Tibial nerve (tissue), 4 donors: ENCODE measurements around the gene DLX3. TPM values are rescaled to one million over a fixed set of nuclear protein-coding genes. Genes with fewer than 3 reads are reported as not detected.

Experiments
- DNase-seq, 2 donors: peaks; one replicate each; pipeline ENCODE4 v3.0.0-alpha.2; 2019; ENCODE audit warnings: low spot score in 2 of 2
- H3K27ac ChIP-seq, 4 donors: fragments of 200-600 bp; sonication (generic) in 3 of 4; one replicate each; pipeline ENCODE4 v1.5.1; 2017 to 2019; ENCODE audit warnings: mild to moderate bottlenecking in 1 of 4
- H3K27me3 ChIP-seq, 2 donors: fragments of 200-600 bp; sonication (generic) in 1 of 2; one replicate each; pipeline versions ENCODE4 v1.5.1 to v1.6.0; 2017 to 2019
- H3K36me3 ChIP-seq, 3 donors: fragments of 200-600 bp; sonication (generic); one replicate each; pipeline ENCODE4 v1.5.1; 2018 to 2019
- H3K4me1 ChIP-seq, 4 donors: fragments of 200-600 bp; sonication (generic) in 3 of 4; one replicate each; pipeline ENCODE4 v1.5.1; 2017 to 2019
- H3K4me3 ChIP-seq, 4 donors: fragments of 200-600 bp; sonication (generic) in 3 of 4; one replicate each; pipeline ENCODE4 v1.5.1; 2017 to 2019; ENCODE audit warnings: mild to moderate bottlenecking in 1 of 4, moderate library complexity in 1 of 4
- H3K9me3 ChIP-seq, 4 donors: fragments of 200-600 bp; sonication (generic) in 3 of 4; one replicate each; pipeline ENCODE4 v1.5.1; 2017 to 2019
- EP300 ChIP-seq, 2 donors: sonication (generic); formaldehyde crosslinking; IDR thresholded peaks; one replicate each; pipeline ENCODE4 v1.6.1; 2017; ENCODE audit warnings: antibody characterized with exemption in 2 of 2, mild to moderate bottlenecking in 1 of 2
- POLR2A ChIP-seq, 2 donors: fragments of 450-650 bp; IDR thresholded peaks; one replicate each; pipeline ENCODE4 v1.6.1; 2017; ENCODE audit warnings: antibody characterized with exemption in 2 of 2, mild to moderate bottlenecking in 2 of 2, moderate library complexity in 2 of 2
- whole genome bisulfite sequencing, 2 donors: methylation state at CpG; one replicate each; pipeline ENCODE4 v1.1.5; 2018; 5-methylcytosine and 5-hydroxymethylcytosine counted together
- total RNA-seq, 4 donors: library from RNA; depleted of rRNA; stranded (reverse); fragments of >200 nt; gene quantifications; one replicate each; pipeline ENCODE4 v1.1.0, GENCODE V29; 2016
- TF ChIP-seq, protein P1 (sequence below), 5 experiments: fragments of 200-600 bp in 3 of 5; fragments of 450-650 bp in 2 of 5; sonication (generic) in 3 of 5; IDR thresholded peaks; one replicate each; pipeline ENCODE4 v1.5.1; 2016 to 2019; ENCODE audit warnings: antibody characterized with exemption in 5 of 5, mild to moderate bottlenecking in 3 of 5, moderate library complexity in 2 of 5

DLX3 gene
- total RNA-seq, 4 donors from 2014 or later: 0.30 TPM; not detected in 3

DNA sequence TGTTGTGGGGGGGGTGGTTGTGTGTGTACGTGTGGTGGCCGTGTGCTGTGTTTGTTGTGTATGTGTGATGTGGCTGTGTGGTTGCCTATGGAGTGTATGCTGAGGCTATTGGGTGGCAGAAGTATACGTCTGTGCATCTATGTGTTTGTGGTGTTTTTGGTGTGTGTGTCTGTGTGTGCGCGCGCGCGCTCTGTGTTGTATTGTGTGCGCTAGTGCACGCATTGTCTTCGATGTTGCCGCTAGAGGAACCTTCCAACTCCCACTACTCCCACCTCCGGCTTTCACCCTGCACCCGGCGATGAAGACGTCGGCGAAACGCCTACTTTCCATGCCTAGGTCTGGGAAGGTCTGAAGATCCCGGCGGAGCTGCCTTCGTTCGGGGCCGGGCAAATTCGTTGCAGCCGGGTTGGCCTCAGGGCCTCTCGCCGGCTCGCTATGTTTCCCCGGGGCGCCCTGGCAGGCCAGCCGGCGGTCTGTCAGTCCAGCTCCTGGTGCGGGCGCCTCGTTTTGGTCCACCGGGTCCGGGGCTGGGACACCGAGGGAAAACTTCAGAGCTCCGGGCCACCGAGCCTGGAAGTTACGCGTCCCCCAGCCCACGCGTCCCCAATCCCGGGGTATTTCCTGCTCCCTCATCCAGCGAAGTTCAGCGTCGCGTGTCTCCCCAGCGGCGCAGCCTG lies 31.3 kb downstream of the DLX3 start:
- TF ChIP-seq EP300 (IDR thresholded peaks at IDR 0.05): peak in 1 of 2 donors; percentile 53
- TF ChIP-seq, protein P1, sequence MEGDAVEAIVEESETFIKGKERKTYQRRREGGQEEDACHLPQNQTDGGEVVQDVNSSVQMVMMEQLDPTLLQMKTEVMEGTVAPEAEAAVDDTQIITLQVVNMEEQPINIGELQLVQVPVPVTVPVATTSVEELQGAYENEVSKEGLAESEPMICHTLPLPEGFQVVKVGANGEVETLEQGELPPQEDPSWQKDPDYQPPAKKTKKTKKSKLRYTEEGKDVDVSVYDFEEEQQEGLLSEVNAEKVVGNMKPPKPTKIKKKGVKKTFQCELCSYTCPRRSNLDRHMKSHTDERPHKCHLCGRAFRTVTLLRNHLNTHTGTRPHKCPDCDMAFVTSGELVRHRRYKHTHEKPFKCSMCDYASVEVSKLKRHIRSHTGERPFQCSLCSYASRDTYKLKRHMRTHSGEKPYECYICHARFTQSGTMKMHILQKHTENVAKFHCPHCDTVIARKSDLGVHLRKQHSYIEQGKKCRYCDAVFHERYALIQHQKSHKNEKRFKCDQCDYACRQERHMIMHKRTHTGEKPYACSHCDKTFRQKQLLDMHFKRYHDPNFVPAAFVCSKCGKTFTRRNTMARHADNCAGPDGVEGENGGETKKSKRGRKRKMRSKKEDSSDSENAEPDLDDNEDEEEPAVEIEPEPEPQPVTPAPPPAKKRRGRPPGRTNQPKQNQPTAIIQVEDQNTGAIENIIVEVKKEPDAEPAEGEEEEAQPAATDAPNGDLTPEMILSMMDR (IDR thresholded peaks at IDR 0.05): no peak
- H3K9me3 ChIP-seq: no peaks in the 10 kb centered on the region
- peaks cover 0 to 91% of the 10 kb centered on the region in 2 donors for H3K27me3 ChIP-seq
- 6 to 7% methylated on average over 40 to 52 of the region's 52 CpGs for WGBS, 2 donors
- H3K4me1 ChIP-seq: peaks cover 0 to 34% (median 7%) of the 10 kb centered on the region in 4 donors
- no peak overlapping the region for H3K27ac ChIP-seq
- no peaks in the 10 kb centered on the region for H3K36me3 ChIP-seq
- peak overlapping the region in 1 of 4 donors; percentile 4 for H3K4me3 ChIP-seq
- no peak for DNase-seq

DNA sequence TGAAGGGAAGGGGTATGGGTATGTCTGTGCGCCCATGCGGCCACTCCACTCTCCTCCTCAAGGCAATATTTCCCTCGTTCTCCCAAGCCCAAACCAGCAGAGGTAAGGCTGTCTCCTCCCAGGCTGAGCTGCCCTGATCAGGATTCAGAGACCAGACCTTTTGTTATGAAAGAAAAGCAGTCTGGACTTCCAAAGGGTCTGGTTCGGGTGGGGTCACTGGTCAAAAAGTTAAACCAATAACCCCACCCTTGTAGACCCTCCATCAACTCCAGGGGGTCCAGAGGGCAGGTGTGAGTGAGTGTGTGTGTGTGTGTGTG lies 31.8 kb downstream of the DLX3 start:
- no peaks in the 10 kb centered on the region for H3K9me3 ChIP-seq
- no peaks in the 10 kb centered on the region for H3K36me3 ChIP-seq
- DNase-seq: no peak
- H3K27ac ChIP-seq: no peak overlapping the region
- TF ChIP-seq, protein P1 (IDR thresholded peaks at IDR 0.05): no peak
- no peak for TF ChIP-seq EP300 (IDR thresholded peaks at IDR 0.05)
- TF ChIP-seq POLR2A (IDR thresholded peaks at IDR 0.05): no peak
- H3K4me3 ChIP-seq: no peak overlapping the region
- peaks cover 0 to 88% of the 10 kb centered on the region in 2 donors for H3K27me3 ChIP-seq
- 22% methylated on average over 4 of the region's 4 CpGs for WGBS, 2 donors
- H3K4me1 ChIP-seq: peaks cover 0 to 29% (median 5%) of the 10 kb centered on the region in 4 donors

DNA sequence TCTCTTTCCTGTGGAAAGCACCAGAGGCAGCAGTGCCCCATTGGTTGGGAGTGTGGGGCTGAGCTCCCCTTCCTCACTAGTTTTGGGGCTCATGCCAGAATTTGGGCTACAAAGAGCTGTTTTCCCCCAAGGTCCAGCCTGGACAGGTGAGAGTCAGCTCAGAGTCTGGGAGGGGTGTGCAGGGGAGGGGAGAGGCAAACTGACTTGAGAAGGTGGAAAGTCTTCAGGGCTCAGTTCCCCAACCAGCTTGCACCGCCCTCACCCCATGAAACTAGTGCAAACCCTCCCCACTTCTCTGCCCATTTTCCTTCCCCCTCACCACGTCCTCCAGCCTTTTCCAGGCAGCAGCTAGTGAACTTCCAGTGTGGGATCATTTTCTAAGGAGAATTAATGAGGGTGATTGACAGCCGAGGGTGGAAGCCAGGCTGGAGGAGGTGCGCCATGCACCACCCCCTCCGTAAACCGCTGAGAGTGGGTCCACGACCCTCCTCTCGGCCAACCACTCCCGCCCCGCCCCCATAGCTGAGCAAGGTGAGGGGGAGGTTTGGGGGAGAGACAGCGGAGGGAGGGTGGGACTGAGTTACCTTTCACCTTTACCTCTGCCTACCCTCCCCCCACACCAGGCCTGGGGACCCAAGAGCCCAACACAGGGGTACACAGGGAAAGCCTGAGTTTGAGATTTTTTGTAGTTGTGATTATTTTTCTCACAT lies 32.3 kb downstream of the DLX3 start:
- H3K9me3 ChIP-seq: no peaks in the 10 kb centered on the region
- H3K4me3 ChIP-seq: no peak overlapping the region
- DNase-seq: no peak
- TF ChIP-seq, protein P1 (IDR thresholded peaks at IDR 0.05): no peak
- no peak for TF ChIP-seq POLR2A (IDR thresholded peaks at IDR 0.05)
- TF ChIP-seq EP300 (IDR thresholded peaks at IDR 0.05): no peak
- no peak overlapping the region for H3K27ac ChIP-seq
- no peaks in the 10 kb centered on the region for H3K36me3 ChIP-seq
- peaks cover 0 to 26% (median 5%) of the 10 kb centered on the region in 4 donors for H3K4me1 ChIP-seq
- H3K27me3 ChIP-seq: peaks cover 0 to 85% of the 10 kb centered on the region in 2 donors
- WGBS, 2 donors: 8 to 14% methylated on average over 11 of the region's 11 CpGs

DNA sequence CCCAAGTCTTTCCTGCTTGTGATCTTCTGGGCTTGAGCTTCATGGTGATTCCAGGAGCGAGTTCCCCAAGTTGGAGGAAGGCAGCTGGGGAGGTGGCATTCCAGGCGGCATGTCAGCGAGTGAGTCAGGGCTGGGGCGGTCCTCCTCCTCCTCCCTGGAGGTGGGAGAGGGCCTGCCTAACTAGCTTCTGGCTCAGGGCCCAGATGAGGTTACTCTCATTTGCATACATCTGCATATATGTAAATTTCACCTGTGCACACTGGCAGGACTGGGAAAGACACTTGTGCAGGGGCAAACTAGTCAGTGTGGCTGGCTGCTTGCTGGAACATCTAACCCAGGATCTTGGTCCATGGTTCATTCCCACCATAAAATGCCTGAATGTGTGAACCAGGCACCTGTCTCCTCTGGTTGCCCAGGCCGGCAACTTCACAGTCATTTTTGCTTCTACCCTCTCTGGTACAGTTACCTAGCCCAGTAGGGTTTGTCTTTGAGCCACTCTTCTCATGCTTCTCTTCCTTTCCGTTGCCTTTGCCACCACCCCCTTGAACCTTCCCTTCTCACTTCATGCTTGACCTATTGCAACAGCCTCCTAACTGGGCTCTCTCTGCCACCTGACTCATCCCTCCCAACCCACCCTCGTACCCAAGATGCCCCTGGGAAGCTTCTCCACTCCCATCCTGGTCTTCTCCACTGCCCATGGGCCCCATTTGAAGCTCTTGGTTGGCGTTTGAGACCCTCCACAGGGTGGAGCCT lies 35.7 kb downstream of the DLX3 start:
- H3K27ac ChIP-seq: no peak overlapping the region
- no peaks in the 10 kb centered on the region for H3K9me3 ChIP-seq
- TF ChIP-seq POLR2A (IDR thresholded peaks at IDR 0.05) (no peak), EP300 (IDR thresholded peaks at IDR 0.05) (no peak)
- TF ChIP-seq, protein P1 (IDR thresholded peaks at IDR 0.05): no peak
- peaks cover 0 to 12% (median 3%) of the 10 kb centered on the region in 4 donors for H3K4me1 ChIP-seq
- WGBS, 2 donors: 59 to 70% methylated on average over 8 of the region's 8 CpGs
- DNase-seq: no peak
- peaks cover 0 to 64% of the 10 kb centered on the region in 2 donors for H3K27me3 ChIP-seq
- H3K36me3 ChIP-seq: no peaks in the 10 kb centered on the region
- H3K4me3 ChIP-seq: no peak overlapping the region
